GM18868 (cell line): ENCODE results near the gene NECTIN4.
"Not testable (repeated sequence)": the region's sequence is repeated elsewhere in the genome, so short reads cannot be mapped to it uniquely, and the experiment has no call there.

Source experiments
- ATAC-seq: cut with Tn5 transposase; IDR thresholded peaks from one replicate; pipeline ENCODE4 v1.9.1; 2021; ENCODE audit warnings: mild to moderate bottlenecking, moderate library complexity; ENCODE audit not compliant: unreplicated experiment

Gene NECTIN4

DNA sequence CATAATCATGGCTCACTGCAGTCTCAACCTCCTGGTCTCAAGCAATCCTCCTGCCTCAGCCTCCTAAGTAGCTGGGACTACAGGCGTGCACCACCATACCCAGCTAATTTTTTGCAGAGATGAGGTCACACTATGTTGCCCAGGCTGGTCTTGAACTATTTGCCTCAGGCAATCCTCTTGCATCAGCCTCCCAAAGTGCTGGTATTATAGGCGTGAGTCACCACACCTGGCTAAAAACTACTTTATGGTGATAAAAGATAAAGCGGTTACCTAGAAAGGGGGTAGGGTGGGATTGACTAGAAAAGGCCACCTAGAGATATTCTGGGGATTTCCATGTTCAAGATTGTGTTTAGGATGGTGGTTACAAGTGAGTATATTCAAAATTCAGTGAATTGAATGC is 55.6 kb downstream of the NECTIN4 start:
- no peak for ATAC-seq

DNA sequence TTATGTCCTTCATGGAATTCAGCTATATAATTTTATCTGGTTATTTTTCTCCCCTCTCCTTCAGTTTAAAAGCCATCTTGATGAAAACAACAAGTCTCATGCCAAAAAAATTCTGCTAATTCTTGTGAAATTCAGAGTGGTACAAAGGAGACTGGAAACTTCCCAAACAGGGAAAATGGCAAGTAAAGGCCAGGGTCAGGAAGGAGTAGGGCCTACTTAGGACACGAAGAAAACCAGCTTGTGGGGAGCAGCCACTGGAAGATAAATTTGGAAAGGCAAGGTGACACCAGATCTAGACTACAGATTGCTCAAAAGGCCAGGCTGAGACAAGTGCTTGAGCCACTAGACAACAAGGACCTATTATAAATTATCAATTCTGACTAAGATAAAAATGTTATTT is 56.9 kb downstream of the NECTIN4 start:
- no peak for ATAC-seq

DNA sequence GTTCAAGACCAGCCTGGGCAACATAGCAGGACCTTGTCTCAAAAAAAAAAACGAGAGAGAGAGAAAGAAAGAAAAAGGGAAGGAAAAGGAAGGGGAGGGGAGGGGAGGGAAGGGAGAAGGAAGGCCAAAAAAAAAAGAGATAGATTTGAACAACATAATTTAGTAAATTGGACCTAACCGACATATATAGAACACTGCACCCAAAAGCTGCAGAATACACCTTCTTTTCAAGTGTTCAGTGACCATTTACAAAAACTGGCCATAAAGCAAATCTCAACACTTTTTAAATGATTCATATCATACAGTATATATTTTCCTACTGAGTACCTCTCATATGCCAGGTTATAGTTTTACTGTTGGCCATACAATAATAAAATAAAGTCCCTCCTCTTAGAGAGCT is 57.5 kb downstream of the NECTIN4 start:
- no peak for ATAC-seq

DNA sequence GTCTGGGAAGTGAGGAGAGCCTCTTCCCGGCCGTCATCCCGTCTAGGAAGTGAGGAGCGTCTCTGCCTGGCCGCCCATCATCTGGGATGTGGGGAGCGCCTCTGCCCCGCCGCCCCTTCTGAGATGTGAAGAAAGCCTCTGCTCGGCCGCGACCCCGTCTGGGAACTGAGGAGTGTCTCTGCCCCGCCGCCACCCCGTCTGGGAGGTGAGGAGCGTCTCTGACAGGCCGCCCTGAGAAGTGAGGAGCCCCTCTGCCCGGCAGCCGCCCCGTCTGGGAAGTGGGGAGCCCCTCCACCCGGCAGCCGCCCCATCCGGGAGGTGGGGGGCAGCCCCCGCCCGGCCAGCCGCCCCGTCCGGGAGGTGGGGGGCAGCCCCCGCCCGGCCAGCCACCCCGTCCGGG is 59.9 kb downstream of the NECTIN4 start:
- not testable (repeated sequence) for ATAC-seq

DNA sequence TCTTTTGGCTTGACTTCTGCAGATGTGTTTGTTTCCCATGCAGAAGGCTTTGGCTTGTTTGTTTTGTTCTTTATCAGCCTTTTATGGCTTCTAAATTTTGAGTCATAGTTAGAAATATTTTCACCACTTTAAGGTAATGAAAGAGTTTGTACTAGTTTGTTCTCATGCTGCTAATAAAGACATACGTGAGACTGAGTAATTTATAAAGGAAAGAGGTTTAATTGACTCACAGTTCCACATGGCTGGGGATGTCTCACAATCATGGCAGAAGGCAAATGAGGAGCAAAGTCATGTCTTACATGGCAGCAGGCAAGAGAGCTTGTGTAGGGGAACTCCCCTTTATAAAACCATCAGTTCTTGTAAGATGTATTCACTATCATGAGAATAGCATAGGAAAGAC is 62.4 kb downstream of the NECTIN4 start:
- ATAC-seq = not testable (repeated sequence)

DNA sequence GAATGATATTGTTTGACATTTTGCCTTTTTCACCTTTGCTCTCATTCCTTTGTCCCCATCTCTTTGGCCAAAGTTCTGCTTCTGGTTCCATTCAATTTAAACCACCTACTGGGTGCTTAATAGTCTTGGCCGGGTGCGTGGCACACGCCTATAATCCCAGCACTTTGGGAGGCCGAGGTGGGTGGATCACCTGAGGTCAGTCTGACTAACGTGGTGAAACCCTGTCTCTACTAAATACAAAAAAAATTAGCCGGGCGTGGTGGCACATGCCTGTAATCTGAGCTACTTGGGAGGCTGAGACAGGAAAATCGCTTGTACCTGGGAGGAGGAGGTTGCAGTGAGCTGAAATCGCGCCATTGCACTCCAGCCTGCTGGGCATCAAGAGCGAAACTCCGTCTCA is 66.9 kb downstream of the NECTIN4 start:
- ATAC-seq = not testable (repeated sequence)

DNA sequence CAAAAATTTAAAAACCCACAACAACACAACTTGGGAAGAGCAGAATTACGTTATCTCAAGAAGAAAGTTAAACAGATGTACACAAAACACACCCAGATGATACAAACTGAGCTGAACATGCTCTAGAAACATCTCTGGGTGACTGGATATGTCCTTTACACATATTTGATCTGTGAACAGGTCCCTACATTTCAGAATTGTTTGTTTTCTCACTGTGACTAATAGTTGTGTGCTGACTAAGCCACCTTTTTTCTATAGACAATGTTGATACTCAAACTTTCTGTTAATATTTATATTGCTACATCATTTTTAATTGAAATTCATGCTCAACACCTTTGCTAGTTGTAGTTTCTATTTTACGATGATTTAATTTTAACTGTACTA is 67.4 kb downstream of the NECTIN4 start:
- ATAC-seq = no peak

DNA sequence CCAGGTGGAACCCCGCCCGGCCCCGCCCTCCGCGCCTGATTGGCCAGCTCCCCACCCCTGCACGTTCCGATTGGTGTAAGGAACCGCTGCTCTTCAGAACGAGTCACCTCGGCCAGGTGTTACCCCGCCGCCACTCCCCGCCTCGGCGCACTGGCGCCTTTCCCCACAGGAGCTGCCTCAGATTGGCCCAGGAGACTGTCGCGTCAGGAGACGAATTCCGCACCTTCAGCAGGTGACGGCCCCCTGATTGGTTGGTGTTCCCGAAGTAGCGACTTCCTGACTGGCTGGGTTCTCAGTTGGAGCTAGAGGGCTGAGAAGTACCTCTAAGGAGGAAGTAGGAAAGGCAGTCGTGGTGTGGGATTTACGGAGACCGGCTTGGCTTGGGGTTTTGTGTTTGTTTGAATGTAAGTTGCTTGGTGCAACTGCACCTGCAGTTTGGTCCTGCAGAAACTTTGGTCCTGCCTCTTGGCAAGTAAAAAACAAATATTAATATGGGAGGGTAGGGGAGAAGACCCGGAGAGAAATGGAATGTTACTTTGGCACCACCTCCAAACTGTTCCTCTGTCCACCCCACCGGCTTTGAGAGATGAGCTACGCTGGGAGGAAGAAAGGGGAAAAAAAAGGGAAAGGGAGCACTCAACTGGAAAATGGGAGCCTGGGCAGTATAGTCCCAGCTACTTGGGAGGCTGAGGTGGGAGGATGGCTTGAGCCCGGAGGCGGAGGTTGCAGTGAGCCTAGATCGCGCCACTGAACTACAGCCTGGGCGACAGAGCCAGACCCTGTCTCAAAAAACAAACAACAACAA is 68.0 kb downstream of the NECTIN4 start:
- ATAC-seq = peak; percentile 91
